ENCODE measurements around the gene DHRSX. TPM values are rescaled to one million over a fixed set of nuclear protein-coding genes. Genes with fewer than 3 reads are reported as not detected.
"Not testable (repeated sequence)": the region's sequence is repeated elsewhere in the genome, so short reads cannot be mapped to it uniquely, and the experiment has no call there.

The DHRSX gene
- polyA plus RNA-seq, 2 donors = 2.5 to 5.9 TPM

DNA sequence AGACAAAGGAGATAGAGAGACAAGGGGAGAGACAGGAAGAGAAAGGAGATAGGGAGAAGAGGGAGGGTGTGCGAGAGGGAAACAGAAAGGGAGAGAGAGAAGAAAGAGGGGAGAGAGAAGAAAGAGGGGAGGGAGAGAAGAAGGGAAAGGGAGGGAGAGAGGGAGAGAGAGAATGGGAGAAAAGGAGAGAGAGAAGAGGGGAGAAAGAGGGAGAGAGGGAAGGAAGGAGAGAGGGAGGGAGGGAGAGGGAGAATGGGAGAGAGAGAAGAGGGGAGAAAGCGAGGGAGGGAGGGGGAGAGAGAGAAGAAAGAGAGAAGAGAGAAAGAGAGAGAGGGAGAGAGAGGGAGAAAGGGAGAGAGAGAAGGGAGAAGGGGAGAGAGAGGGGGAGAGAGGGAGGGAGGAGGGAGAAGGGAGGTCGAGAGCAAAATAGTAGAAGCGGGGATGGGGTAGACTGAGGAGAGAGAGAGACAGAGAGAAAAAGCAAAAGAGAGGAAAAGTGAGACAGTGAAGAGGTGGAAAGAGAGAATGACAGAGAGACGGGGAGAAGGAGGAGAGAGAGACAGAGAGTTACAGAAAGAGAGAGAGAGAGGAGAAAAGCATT, 218.2 kb downstream of the DHRSX start:
- no peaks in the 10 kb centered on the region for H3K27me3 ChIP-seq (ENCODE audit: control insufficient read depth in 1 of 2, insufficient read depth in 2 of 2, low read length in 2 of 2)
- WGBS, 2 donors = 86 to 94% methylated on average over 4 to 5 of the region's 5 CpGs
- no peak overlapping the region for H3K27ac ChIP-seq (ENCODE audit: low read depth in 2 of 2, low read length in 1 of 2)

DNA sequence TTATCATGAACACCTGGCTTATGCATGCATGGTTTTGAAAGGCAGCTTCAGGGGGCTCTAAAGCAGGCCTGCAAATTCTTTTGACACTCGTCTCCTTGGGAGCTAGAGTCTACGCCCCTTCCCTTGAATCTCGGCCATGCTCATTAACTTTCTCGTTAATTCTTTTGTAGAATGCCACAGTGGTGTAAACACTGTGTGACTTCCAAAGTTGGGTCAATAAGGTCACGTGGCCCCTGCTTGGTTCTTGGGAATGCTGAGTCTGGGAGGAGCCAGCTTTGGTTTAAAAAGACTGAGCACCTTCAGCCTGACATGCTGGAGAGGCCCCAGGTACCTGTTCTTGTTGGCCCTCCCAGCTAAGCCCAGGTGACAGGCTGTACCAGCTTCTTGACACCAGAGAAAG, 228.4 kb downstream of the DHRSX start:
- Histone ChIP-seq H3K9me3 (ENCODE audit: control insufficient read depth in 2 of 2, insufficient read depth in 1 of 2, low read depth in 1 of 2, low read length in 1 of 2) (no peaks in the 10 kb centered on the region), H3K27me3 (ENCODE audit: control insufficient read depth in 1 of 2, insufficient read depth in 2 of 2, low read length in 2 of 2) (no peaks in the 10 kb centered on the region), H3K27ac (ENCODE audit: low read depth in 2 of 2, low read length in 1 of 2) (no peak overlapping the region), H3K4me1 (ENCODE audit: control insufficient read depth in 2 of 2, insufficient read depth in 2 of 2, low read length in 1 of 2) (no peaks in the 10 kb centered on the region), H3K4me3 (ENCODE audit: low read depth in 1 of 2, low read length in 2 of 2) (no peak overlapping the region), H3K36me3 (ENCODE audit: control insufficient read depth in 2 of 2, insufficient read depth in 2 of 2, low read length in 1 of 2) (no peaks in the 10 kb centered on the region)
- WGBS, 2 donors = 65% methylated on average over 5 of the region's 5 CpGs

More for the DNA sequence above, 218.2 kb downstream of the DHRSX start:
- no peak overlapping the region for H3K4me3 ChIP-seq (ENCODE audit: low read depth in 1 of 2, low read length in 2 of 2)
- peaks cover 0 to 2% of the 10 kb centered on the region in 2 donors for H3K4me1 ChIP-seq (ENCODE audit: control insufficient read depth in 2 of 2, insufficient read depth in 2 of 2, low read length in 1 of 2)
- H3K36me3 ChIP-seq (ENCODE audit: control insufficient read depth in 2 of 2, insufficient read depth in 2 of 2, low read length in 1 of 2) = no peaks in the 10 kb centered on the region
- no peaks in the 10 kb centered on the region for H3K9me3 ChIP-seq (ENCODE audit: control insufficient read depth in 2 of 2, insufficient read depth in 1 of 2, low read depth in 1 of 2, low read length in 1 of 2)

DNA sequence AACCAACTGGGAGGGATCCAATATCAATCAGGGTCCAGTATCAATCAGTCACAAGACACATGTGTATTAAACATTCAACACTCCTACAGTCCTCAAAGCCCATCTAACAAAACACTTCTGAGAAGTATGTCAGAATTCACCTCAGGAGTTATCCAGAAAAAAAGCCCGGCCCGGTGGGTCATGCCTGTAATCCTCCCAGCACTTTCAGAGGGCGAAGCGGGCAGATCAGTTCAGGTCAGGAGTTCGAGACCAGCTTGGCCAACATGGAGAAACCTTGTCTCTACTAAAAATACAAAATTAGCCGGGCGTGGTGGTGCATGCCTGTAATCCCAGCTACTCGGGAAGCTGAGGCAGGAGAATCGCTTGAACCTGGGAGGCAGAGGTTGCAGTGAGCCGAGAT, 229.2 kb downstream of the DHRSX start:
- H3K27ac ChIP-seq (ENCODE audit: low read depth in 2 of 2, low read length in 1 of 2); H3K36me3 ChIP-seq (ENCODE audit: control insufficient read depth in 2 of 2, insufficient read depth in 2 of 2, low read length in 1 of 2); H3K9me3 ChIP-seq (ENCODE audit: control insufficient read depth in 2 of 2, insufficient read depth in 1 of 2, low read depth in 1 of 2, low read length in 1 of 2); H3K27me3 ChIP-seq (ENCODE audit: control insufficient read depth in 1 of 2, insufficient read depth in 2 of 2, low read length in 2 of 2); H3K4me3 ChIP-seq (ENCODE audit: low read depth in 1 of 2, low read length in 2 of 2); H3K4me1 ChIP-seq (ENCODE audit: control insufficient read depth in 2 of 2, insufficient read depth in 2 of 2, low read length in 1 of 2): not testable (repeated sequence)
- 91 to 92% methylated on average over 10 of the region's 10 CpGs for WGBS, 2 donors

DNA sequence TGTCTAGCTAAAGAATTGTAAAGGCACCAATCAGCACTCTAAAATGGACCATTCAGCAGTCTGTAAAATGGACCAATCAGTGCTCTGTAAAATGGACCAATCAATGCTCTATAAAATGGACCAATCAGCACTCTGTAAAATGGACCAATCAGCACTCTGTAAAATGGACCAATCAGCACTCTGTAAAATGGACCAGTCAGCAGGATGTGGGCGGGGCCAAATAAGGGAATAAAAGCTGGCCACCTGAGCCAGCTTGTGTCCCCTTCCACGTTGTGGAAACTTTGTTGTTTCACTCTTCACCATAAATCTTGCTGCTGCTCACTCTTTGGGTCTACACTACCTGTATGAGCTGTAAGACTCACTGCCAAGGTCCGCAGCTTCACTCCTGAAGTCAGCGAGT, 230.0 kb downstream of the DHRSX start:
- not testable (repeated sequence) for H3K27ac ChIP-seq (ENCODE audit: low read depth in 2 of 2, low read length in 1 of 2); H3K36me3 ChIP-seq (ENCODE audit: control insufficient read depth in 2 of 2, insufficient read depth in 2 of 2, low read length in 1 of 2); H3K4me3 ChIP-seq (ENCODE audit: low read depth in 1 of 2, low read length in 2 of 2); H3K9me3 ChIP-seq (ENCODE audit: control insufficient read depth in 2 of 2, insufficient read depth in 1 of 2, low read depth in 1 of 2, low read length in 1 of 2); H3K27me3 ChIP-seq (ENCODE audit: control insufficient read depth in 1 of 2, insufficient read depth in 2 of 2, low read length in 2 of 2); H3K4me1 ChIP-seq (ENCODE audit: control insufficient read depth in 2 of 2, insufficient read depth in 2 of 2, low read length in 1 of 2)
- 94 to 99% methylated on average over 4 of the region's 4 CpGs for WGBS, 2 donors

DNA sequence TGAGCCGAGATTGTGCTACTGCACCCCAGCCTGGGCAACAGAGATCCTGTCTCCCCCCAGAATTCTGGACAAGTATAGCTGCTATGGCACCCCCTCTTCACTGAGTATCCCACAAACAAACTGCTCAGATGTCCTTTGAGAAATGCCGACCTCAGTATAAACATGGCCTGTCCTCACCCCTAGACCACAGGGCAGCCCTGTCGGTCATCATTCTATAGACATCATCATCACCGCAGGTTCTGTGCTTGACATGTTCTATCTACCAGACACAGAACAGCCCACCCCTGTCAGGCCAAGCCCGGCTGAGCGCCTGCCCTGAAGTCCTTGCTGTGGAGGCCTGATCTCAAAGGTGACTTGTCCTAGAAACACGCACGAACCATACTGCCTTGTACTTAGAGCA, 232.9 kb downstream of the DHRSX start:
- H3K4me1 ChIP-seq (ENCODE audit: control insufficient read depth in 2 of 2, insufficient read depth in 2 of 2, low read length in 1 of 2) = peaks cover 0 to 4% of the 10 kb centered on the region in 2 donors
- H3K9me3 ChIP-seq (ENCODE audit: control insufficient read depth in 2 of 2, insufficient read depth in 1 of 2, low read depth in 1 of 2, low read length in 1 of 2) = no peaks in the 10 kb centered on the region
- peaks cover 0 to 4% of the 10 kb centered on the region in 2 donors for H3K36me3 ChIP-seq (ENCODE audit: control insufficient read depth in 2 of 2, insufficient read depth in 2 of 2, low read length in 1 of 2)
- WGBS, 2 donors = 89 to 93% methylated on average over 8 of the region's 8 CpGs
- no peak overlapping the region for H3K27ac ChIP-seq (ENCODE audit: low read depth in 2 of 2, low read length in 1 of 2)
- H3K4me3 ChIP-seq (ENCODE audit: low read depth in 1 of 2, low read length in 2 of 2) = no peak overlapping the region
- H3K27me3 ChIP-seq (ENCODE audit: control insufficient read depth in 1 of 2, insufficient read depth in 2 of 2, low read length in 2 of 2) = no peaks in the 10 kb centered on the region

DNA sequence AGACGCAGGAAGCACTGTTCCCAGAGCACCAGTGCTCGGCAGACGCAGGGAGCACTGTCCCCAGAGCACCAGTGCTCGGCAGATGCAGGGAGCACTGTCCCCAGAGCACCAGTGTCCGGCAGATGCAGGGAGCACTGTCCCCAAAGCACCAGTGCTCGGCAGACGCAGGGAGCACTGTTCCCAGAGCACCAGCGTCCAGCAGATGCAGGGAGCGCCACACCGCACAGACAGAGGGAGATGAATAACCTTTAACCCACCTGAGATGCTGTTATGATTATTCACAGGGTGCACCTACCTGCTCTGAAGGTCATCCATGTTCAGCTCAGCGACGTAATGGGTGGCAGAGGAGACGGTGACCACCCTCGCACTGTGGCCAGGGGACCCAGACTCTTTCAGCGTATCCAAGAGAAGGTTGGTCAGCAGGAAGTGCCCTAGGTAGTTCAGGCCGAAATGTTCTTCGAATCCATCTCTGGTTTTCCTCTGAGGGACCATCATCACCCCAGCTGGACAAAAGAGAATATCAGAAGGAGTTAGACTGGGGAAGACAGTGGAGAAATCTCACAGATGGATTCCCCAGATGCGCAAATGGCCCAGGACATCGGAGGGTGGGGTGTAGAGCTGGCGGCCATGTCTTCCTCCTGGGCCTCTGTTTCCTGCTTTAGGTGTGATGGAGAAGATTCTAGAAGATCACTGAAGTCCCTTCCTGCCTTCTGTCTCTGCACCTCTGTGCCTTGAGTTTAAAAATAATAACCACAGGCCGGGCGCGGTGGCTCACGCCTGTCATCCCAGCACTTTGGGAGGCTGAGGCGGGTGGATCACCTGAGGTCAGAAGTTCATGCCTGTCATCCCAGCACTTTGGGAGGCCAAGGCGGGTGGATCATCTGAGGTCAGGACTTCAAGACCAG, 234.1 kb downstream of the DHRSX start:
- Histone ChIP-seq H3K4me3 (ENCODE audit: low read depth in 1 of 2, low read length in 2 of 2) (no peak overlapping the region), H3K36me3 (ENCODE audit: control insufficient read depth in 2 of 2, insufficient read depth in 2 of 2, low read length in 1 of 2) (peaks cover 0 to 4% of the 10 kb centered on the region in 2 donors), H3K27me3 (ENCODE audit: control insufficient read depth in 1 of 2, insufficient read depth in 2 of 2, low read length in 2 of 2) (no peaks in the 10 kb centered on the region), H3K27ac (ENCODE audit: low read depth in 2 of 2, low read length in 1 of 2) (no peak overlapping the region), H3K9me3 (ENCODE audit: control insufficient read depth in 2 of 2, insufficient read depth in 1 of 2, low read depth in 1 of 2, low read length in 1 of 2) (no peaks in the 10 kb centered on the region), H3K4me1 (ENCODE audit: control insufficient read depth in 2 of 2, insufficient read depth in 2 of 2, low read length in 1 of 2) (peaks cover 0 to 7% of the 10 kb centered on the region in 2 donors)
- 91 to 95% methylated on average over 26 of the region's 26 CpGs for WGBS, 2 donors

DNA sequence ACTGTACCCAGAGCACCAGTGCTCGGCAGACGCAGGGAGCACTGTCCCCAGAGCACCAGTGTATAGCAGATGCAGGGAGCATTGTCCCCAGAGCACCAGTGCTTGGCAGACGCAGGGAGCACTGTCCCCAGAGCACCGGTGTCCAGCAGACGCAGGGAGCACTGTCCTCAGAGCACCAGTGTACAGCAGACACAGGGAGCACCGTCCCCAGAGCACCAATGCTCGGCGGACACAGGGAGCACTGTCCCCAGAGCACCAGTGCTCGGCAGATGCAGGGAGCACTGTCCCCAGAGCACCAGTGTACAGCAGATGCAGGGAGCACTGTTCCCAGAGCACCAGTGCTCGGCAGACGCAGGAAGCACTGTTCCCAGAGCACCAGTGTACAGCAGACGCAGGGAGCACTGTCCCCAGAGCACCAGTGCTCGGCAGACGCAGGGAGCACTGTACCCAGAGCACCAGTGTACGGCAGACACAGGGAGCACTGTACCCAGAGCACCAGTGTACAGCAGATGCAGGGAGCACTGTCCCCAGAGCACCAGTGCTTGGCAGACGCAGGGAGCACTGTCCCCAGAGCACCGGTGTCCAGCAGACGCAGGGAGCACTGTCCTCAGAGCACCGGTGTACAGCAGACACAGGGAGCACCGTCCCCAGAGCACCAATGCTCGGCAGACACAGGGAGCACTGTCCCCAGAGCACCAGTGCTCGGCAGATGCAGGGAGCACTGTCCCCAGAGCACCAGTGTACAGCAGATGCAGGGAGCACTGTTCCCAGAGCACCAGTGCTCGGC, 234.9 kb downstream of the DHRSX start:
- H3K4me1 ChIP-seq (ENCODE audit: control insufficient read depth in 2 of 2, insufficient read depth in 2 of 2, low read length in 1 of 2); H3K27me3 ChIP-seq (ENCODE audit: control insufficient read depth in 1 of 2, insufficient read depth in 2 of 2, low read length in 2 of 2); H3K9me3 ChIP-seq (ENCODE audit: control insufficient read depth in 2 of 2, insufficient read depth in 1 of 2, low read depth in 1 of 2, low read length in 1 of 2); H3K27ac ChIP-seq (ENCODE audit: low read depth in 2 of 2, low read length in 1 of 2); H3K36me3 ChIP-seq (ENCODE audit: control insufficient read depth in 2 of 2, insufficient read depth in 2 of 2, low read length in 1 of 2); H3K4me3 ChIP-seq (ENCODE audit: low read depth in 1 of 2, low read length in 2 of 2): not testable (repeated sequence)
- 96 to 100% methylated on average over 20 to 23 of the region's 23 CpGs for WGBS, 2 donors

DNA sequence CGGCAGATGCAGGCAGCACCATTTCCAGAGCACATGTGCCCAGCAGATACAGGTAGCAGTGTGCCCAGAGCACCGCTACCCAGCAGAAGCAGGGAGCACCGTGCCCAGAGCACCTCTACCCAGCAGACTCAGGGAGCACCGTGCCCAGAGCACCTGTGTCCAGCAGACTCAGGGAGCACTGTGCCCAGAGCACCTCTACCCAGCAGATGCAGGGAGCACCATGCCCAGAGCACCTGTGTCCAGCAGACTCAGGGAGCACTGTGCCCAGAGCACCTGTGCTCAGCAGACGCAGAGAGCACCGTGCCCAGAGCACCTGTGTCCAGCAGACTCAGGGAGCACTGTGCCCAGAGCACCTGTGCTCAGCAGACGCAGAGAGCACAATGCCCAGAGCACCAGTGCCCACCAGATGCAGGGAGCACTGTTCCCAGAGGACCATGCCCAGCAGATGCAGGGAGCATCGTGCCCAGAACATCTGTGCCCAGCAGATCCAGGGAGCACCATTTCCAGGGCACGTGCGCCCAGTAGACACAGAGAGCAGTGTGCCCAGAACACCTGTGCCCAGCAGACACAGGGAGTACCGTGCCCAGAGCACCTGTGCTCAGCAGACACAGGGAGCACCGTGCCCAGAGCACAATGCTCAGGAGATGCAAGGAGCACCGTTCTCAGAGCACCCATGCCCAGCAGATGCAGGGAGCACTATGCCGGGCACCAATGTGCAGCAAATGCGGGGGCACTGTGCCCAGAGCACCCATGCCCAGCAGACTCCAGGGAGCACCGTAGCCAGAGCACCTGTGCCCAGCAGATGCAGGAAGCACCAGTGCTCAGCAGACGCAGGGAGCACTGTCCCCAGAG, 236.4 kb downstream of the DHRSX start:
- Histone ChIP-seq H3K4me1 (ENCODE audit: control insufficient read depth in 2 of 2, insufficient read depth in 2 of 2, low read length in 1 of 2) (peaks cover 0 to 7% of the 10 kb centered on the region in 2 donors), H3K4me3 (ENCODE audit: low read depth in 1 of 2, low read length in 2 of 2) (no peak overlapping the region), H3K9me3 (ENCODE audit: control insufficient read depth in 2 of 2, insufficient read depth in 1 of 2, low read depth in 1 of 2, low read length in 1 of 2) (no peaks in the 10 kb centered on the region), H3K27me3 (ENCODE audit: control insufficient read depth in 1 of 2, insufficient read depth in 2 of 2, low read length in 2 of 2) (no peaks in the 10 kb centered on the region), H3K27ac (ENCODE audit: low read depth in 2 of 2, low read length in 1 of 2) (no peak overlapping the region), H3K36me3 (ENCODE audit: control insufficient read depth in 2 of 2, insufficient read depth in 2 of 2, low read length in 1 of 2) (peaks cover 0 to 4% of the 10 kb centered on the region in 2 donors)
- 91 to 97% methylated on average over 17 of the region's 17 CpGs for WGBS, 2 donors

DNA sequence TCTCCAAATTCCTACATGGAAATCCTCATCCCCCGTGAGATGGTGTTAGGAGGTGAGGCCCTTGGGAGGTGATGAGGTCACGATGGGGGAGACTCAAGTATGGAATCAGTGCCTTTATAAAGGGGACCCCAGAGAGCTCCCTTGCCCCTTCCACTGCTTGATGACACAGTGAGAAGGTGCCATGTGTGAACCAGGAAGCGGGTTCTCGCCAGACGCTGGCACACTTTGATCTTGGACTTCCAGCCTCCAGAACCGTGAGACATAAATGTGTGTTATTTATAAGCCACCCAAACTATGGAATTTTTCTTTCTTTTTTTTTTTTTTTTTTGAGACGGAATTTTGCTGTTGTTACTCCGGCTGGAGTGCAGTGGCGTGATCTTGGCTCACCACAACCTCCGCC, 237.6 kb downstream of the DHRSX start:
- no peak overlapping the region for H3K4me3 ChIP-seq (ENCODE audit: low read depth in 1 of 2, low read length in 2 of 2)
- 92 to 94% methylated on average over 10 of the region's 10 CpGs for WGBS, 2 donors
- no peaks in the 10 kb centered on the region for H3K9me3 ChIP-seq (ENCODE audit: control insufficient read depth in 2 of 2, insufficient read depth in 1 of 2, low read depth in 1 of 2, low read length in 1 of 2)
- no peaks in the 10 kb centered on the region for H3K27me3 ChIP-seq (ENCODE audit: control insufficient read depth in 1 of 2, insufficient read depth in 2 of 2, low read length in 2 of 2)
- no peak overlapping the region for H3K27ac ChIP-seq (ENCODE audit: low read depth in 2 of 2, low read length in 1 of 2)
- H3K4me1 ChIP-seq (ENCODE audit: control insufficient read depth in 2 of 2, insufficient read depth in 2 of 2, low read length in 1 of 2) = peaks cover 0 to 7% of the 10 kb centered on the region in 2 donors
- H3K36me3 ChIP-seq (ENCODE audit: control insufficient read depth in 2 of 2, insufficient read depth in 2 of 2, low read length in 1 of 2) = peaks cover 0 to 4% of the 10 kb centered on the region in 2 donors
